Trophoblast cell (in vitro differentiated cells and primary cell): ENCODE data around the gene DCUN1D3.

Source experiments
- DNase-seq, 2 donors: peaks; one replicate each; pipeline ENCODE4 v3.0.0-alpha.2; 2016
- H2AFZ ChIP-seq: 2 replicates; pipeline ENCODE4 v1.6.1; 2013; ENCODE audit warnings: low read length, moderate library complexity, mild to moderate bottlenecking; ENCODE audit not compliant: insufficient read depth, poor library complexity
- H2AK5ac ChIP-seq: 2 replicates; pipeline ENCODE4 v1.6.1; 2013; ENCODE audit warnings: mild to moderate bottlenecking, low read length
- H2BK120ac ChIP-seq: 2 replicates; pipeline ENCODE4 v1.6.1; 2013; ENCODE audit warnings: low read length, mild to moderate bottlenecking, moderate library complexity; ENCODE audit not compliant: insufficient read depth, poor library complexity
- H2BK12ac ChIP-seq: 2 replicates; pipeline ENCODE4 v1.6.1; 2013; ENCODE audit warnings: mild to moderate bottlenecking, low read length, moderate library complexity
- H2BK5ac ChIP-seq: 2 replicates; pipeline ENCODE4 v1.6.1; 2013; ENCODE audit warnings: low read length, low read depth, moderate library complexity, mild to moderate bottlenecking; ENCODE audit not compliant: poor library complexity
- H3K14ac ChIP-seq: 2 replicates; pipeline ENCODE4 v1.6.1; 2013; ENCODE audit warnings: mild to moderate bottlenecking, low read length
- H3K18ac ChIP-seq: 2 replicates; pipeline ENCODE4 v1.6.1; 2013; ENCODE audit warnings: mild to moderate bottlenecking, low read length
- H3K23ac ChIP-seq: 2 replicates; pipeline ENCODE4 v1.6.1; 2013; ENCODE audit warnings: low read length
- H3K27ac ChIP-seq: 2 replicates; pipeline ENCODE4 v1.5.1; 2013; ENCODE audit warnings: low read depth, mild to moderate bottlenecking, inconsistent platforms, low read length, moderate library complexity
- H3K27me3 ChIP-seq: 2 replicates; pipeline ENCODE4 v1.6.1; 2013; ENCODE audit warnings: inconsistent platforms, mild to moderate bottlenecking, low read length, moderate library complexity; ENCODE audit not compliant: insufficient read depth
- H3K36me3 ChIP-seq, 2 experiments: 1 replicate in 1 of 2; 2 replicates in 1 of 2; pipeline ENCODE4 v1.6.1; 2013; ENCODE audit warnings: low read length in 2 of 2, mild to moderate bottlenecking in 2 of 2, moderate library complexity in 1 of 2; ENCODE audit not compliant: insufficient read depth in 2 of 2, control insufficient read depth in 1 of 2
- H3K4ac ChIP-seq: 2 replicates; pipeline ENCODE4 v1.6.1; 2013; ENCODE audit warnings: low read depth, mild to moderate bottlenecking, low read length, moderate library complexity
- H3K4me1 ChIP-seq, 2 experiments: 1 replicate in 1 of 2; 2 replicates in 1 of 2; pipeline ENCODE4 v1.6.1; 2013; ENCODE audit warnings: low read length in 2 of 2, mild to moderate bottlenecking in 2 of 2, moderate library complexity in 1 of 2; ENCODE audit not compliant: insufficient read depth in 2 of 2, control insufficient read depth in 1 of 2
- H3K4me2 ChIP-seq: 2 replicates; pipeline ENCODE4 v1.6.1; 2013; ENCODE audit warnings: inconsistent platforms, mild to moderate bottlenecking, low read length, moderate library complexity
- H3K4me3 ChIP-seq: 2 replicates; pipeline ENCODE4 v1.5.1; 2013; ENCODE audit warnings: mild to moderate bottlenecking, low read depth, low read length, inconsistent platforms
- H3K79me1 ChIP-seq: one replicate; pipeline ENCODE4 v1.6.1; 2013; ENCODE audit warnings: low read length
- H3K79me2 ChIP-seq: 2 replicates; pipeline ENCODE4 v1.6.1; 2013; ENCODE audit warnings: low read length, mild to moderate bottlenecking; ENCODE audit not compliant: control insufficient read depth, insufficient read depth, poor library complexity
- H3K9ac ChIP-seq: 2 replicates; pipeline ENCODE4 v1.6.1; 2013; ENCODE audit warnings: mild to moderate bottlenecking, low read length
- H3K9me3 ChIP-seq: 2 replicates; pipeline ENCODE4 v1.6.1; 2013; ENCODE audit warnings: low read depth, mild to moderate bottlenecking, control low read depth, inconsistent platforms, low read length; ENCODE audit not compliant: insufficient read depth
- H4K12ac ChIP-seq: 2 replicates; pipeline ENCODE4 v1.6.1; 2013; ENCODE audit warnings: low read depth, mild to moderate bottlenecking, low read length, moderate library complexity
- H4K8ac ChIP-seq: 2 replicates; pipeline ENCODE4 v1.6.1; 2013; ENCODE audit warnings: low read depth, mild to moderate bottlenecking, low read length, moderate library complexity
- H4K91ac ChIP-seq: one replicate; pipeline ENCODE4 v1.6.1; 2013; ENCODE audit warnings: low read depth, mild to moderate bottlenecking, low read length, moderate library complexity
- WGBS: extraction: QIAGEN DNeasy Blood & Tissue Kit; methylation state at CpG from one replicate; pipeline ENCODE4 v1.1.7; 2013; ENCODE audit warnings: missing lambda C conversion rate; ENCODE audit not compliant: insufficient read length, insufficient coverage; ENCODE audit errors: extremely low coverage; 5-methylcytosine and 5-hydroxymethylcytosine counted together

DCUN1D3 gene

DNA sequence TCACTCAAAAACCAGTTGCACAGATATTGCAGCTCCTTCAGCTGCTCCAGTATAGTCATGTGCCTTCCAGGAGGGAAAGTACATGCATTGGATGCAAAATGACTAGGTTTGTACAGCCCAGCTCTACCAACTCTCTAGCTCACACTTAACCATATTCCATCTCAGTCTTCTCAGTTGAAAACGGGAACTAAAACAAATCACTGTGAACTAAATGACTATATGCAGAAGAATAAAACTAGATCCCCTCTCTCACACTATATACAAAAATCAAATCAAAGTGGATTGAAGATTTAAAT lies 24.9 kb downstream of the DCUN1D3 start:
- no peak overlapping the region for H3K9ac ChIP-seq
- H3K18ac ChIP-seq, result no peak overlapping the region
- H4K8ac ChIP-seq, result no peak overlapping the region
- no peak overlapping the region for H4K91ac ChIP-seq
- H2BK5ac ChIP-seq, result no peak overlapping the region
- H3K9me3 ChIP-seq, result no peaks in the 10 kb centered on the region
- no peak overlapping the region for H3K4ac ChIP-seq
- no peaks in the 10 kb centered on the region for H3K27me3 ChIP-seq
- H2BK12ac ChIP-seq, result no peak overlapping the region
- no peak overlapping the region for H4K12ac ChIP-seq
- H3K14ac ChIP-seq, result no peak overlapping the region
- no peak overlapping the region for H3K27ac ChIP-seq
- H3K36me3 ChIP-seq, result no peaks in the 10 kb centered on the region
- H3K23ac ChIP-seq, result no peak overlapping the region
- no peak overlapping the region for H3K4me2 ChIP-seq
- peaks cover 10 to 21% of the 10 kb centered on the region in 2 experiments for H3K4me1 ChIP-seq
- H2AK5ac ChIP-seq, result no peak overlapping the region
- no peak overlapping the region for H2AFZ ChIP-seq
- peaks cover 2% of the 10 kb centered on the region for H3K79me1 ChIP-seq
- DNase-seq, result no peak
- WGBS, result no CpG with 5 or more reads among the region's 1 CpG
- H3K79me2 ChIP-seq, result peaks cover 5% of the 10 kb centered on the region
- H3K4me3 ChIP-seq, result no peak overlapping the region
- no peak overlapping the region for H2BK120ac ChIP-seq

- no peak overlapping the region for H2BK120ac ChIP-seq
- no peak overlapping the region for H3K4me2 ChIP-seq
- no CpG with 5 or more reads among the region's 4 CpGs for WGBS
- no peak overlapping the region for H2BK12ac ChIP-seq
- H3K9ac ChIP-seq, result no peak overlapping the region
- no peak overlapping the region for H3K27ac ChIP-seq
- no peaks in the 10 kb centered on the region for H3K9me3 ChIP-seq
- H3K79me2 ChIP-seq, result peaks cover 7% of the 10 kb centered on the region
- no peak overlapping the region for H4K12ac ChIP-seq
- H3K4ac ChIP-seq, result no peak overlapping the region
- no peak overlapping the region for H3K14ac ChIP-seq
- H3K23ac ChIP-seq, result no peak overlapping the region
- H3K4me3 ChIP-seq, result no peak overlapping the region
- no peaks in the 10 kb centered on the region for H3K36me3 ChIP-seq
- H2AFZ ChIP-seq, result no peak overlapping the region
- H4K91ac ChIP-seq, result no peak overlapping the region
- H3K18ac ChIP-seq, result no peak overlapping the region
- H3K4me1 ChIP-seq, result peaks cover 17 to 28% of the 10 kb centered on the region in 2 experiments
- H4K8ac ChIP-seq, result no peak overlapping the region
- no peak for DNase-seq
- H3K79me1 ChIP-seq, result peaks cover 6% of the 10 kb centered on the region
- no peak overlapping the region for H2AK5ac ChIP-seq
- no peak overlapping the region for H2BK5ac ChIP-seq
- H3K27me3 ChIP-seq, result no peaks in the 10 kb centered on the region
Observed at GRCh38 chr16:20874088-20874581, 26.0 kb downstream of the DCUN1D3 start.

- Histone ChIP-seq H3K27me3 (no peaks in the 10 kb centered on the region), H3K79me2 (peaks cover 9% of the 10 kb centered on the region), H2AK5ac (no peak overlapping the region), H3K14ac (no peak overlapping the region), H2BK120ac (no peak overlapping the region), H3K23ac (no peak overlapping the region), H4K91ac (no peak overlapping the region), H3K18ac (no peak overlapping the region), H2BK5ac (no peak overlapping the region), H3K27ac (peak overlapping the region; percentile 59), H3K79me1 (peaks cover 6% of the 10 kb centered on the region), H2BK12ac (no peak overlapping the region), H4K8ac (no peak overlapping the region), H3K9ac (no peak overlapping the region), H3K9me3 (no peaks in the 10 kb centered on the region), H3K4me3 (no peak overlapping the region), H3K4me2 (no peak overlapping the region), H3K36me3 (no peaks in the 10 kb centered on the region), H3K4me1 (peaks cover 21 to 29% of the 10 kb centered on the region in 2 experiments), H3K4ac (no peak overlapping the region), H4K12ac (no peak overlapping the region), H2AFZ (no peak overlapping the region)
- WGBS, result no CpG with 5 or more reads among the region's 3 CpGs
- DNase-seq, result no peak
Observed at GRCh38 chr16:20873331-20873730, 26.8 kb downstream of the DCUN1D3 start.

DNA sequence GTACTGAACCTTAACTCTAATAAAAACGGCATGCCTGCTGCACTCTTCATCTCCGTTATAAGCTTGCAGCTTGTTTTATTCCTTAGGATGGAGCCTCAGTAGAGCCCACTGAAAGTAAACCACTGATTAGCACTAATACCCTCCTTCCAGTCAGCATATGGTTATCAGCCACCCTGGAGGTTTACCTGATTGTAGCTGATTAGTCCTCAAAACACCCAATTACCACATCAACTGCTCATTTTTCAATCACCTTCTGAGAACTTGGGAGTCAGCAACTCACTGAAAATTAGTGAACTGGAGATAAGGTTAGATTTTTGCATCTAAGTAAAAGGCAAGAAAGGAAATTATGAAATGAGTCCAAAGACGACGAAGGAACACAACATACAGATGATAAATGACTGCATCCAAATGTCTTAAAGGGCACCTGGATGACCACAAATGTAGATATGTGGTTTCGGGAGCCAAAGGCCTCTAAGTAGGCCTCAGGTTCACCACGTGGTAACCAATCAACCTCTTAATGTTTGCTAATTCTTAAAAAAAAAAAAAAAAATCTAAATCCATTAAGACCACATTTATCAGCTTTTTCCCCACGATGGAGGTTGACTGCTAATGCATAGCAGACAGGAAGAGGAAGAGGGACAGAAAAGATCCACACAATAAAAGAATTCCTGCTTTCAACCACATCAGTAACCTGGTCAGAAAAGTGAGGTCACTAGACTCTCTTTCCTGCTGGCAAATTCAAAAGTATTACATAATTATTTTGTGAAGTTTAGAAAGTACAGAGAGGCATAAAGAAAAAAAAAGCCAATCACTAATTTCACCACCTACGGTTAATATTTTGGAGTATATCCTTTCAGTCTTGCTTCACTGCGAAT lies 28.0 kb downstream of the DCUN1D3 start:
- Histone ChIP-seq H3K18ac (no peak overlapping the region), H4K91ac (no peak overlapping the region), H3K9ac (no peak overlapping the region), H3K4me3 (no peak overlapping the region), H2BK120ac (no peak overlapping the region), H3K36me3 (no peaks in the 10 kb centered on the region), H2BK5ac (no peak overlapping the region), H3K27ac (no peak overlapping the region), H2BK12ac (no peak overlapping the region), H3K79me1 (peaks cover 6% of the 10 kb centered on the region), H2AK5ac (no peak overlapping the region), H2AFZ (no peak overlapping the region), H4K8ac (no peak overlapping the region), H3K23ac (no peak overlapping the region), H3K4me2 (no peak overlapping the region), H3K27me3 (no peaks in the 10 kb centered on the region), H3K9me3 (no peaks in the 10 kb centered on the region), H3K79me2 (peaks cover 5% of the 10 kb centered on the region), H3K4ac (no peak overlapping the region), H4K12ac (no peak overlapping the region), H3K4me1 (peaks cover 21 to 29% of the 10 kb centered on the region in 2 experiments), H3K14ac (no peak overlapping the region)
- no peak for DNase-seq
- WGBS, result no CpG with 5 or more reads among the region's 9 CpGs
